Measurements from ENCODE around the gene ZNF574. TPM values are rescaled to one million over a fixed set of nuclear protein-coding genes. Genes with fewer than 3 reads are reported as not detected.

Gene ZNF574
- polyA plus RNA-seq, 3 donors, result 3.3 to 9.6 (median 4.9) TPM

GRCh38 chr19:42124386-42124901 lies 48.5 kb downstream of the ZNF574 start:
- H3K27ac ChIP-seq (ENCODE audit: low read depth in 1 of 2, low read length in 2 of 2), result no peak overlapping the region
- peaks cover 95 to 98% of the 10 kb centered on the region in 2 donors for H3K4me1 ChIP-seq (ENCODE audit: control insufficient read depth in 1 of 2, insufficient read depth in 2 of 2, low read length in 2 of 2)
- intact Hi-C loops (cut with micrococcal nuclease), result loop anchor here in 1 of 2 donors (10.0 kb wide), 1 partner anchor 270 kb away; the partner anchor contains the start of gene CNFN
- H3K36me3 Mint-ChIP-seq, result peaks cover 46 to 83% of the 10 kb centered on the region in 2 donors
- DNase-seq, result no peak
- no peak overlapping the region for H3K27ac Mint-ChIP-seq
- H3K4me3 ChIP-seq (replicated peaks in 1 of 3; ENCODE audit: low read depth in 2 of 3, low read length in 3 of 3), result no peak overlapping the region
- H3K36me3 ChIP-seq (replicated peaks in 1 of 2; ENCODE audit: control insufficient read depth in 1 of 2, insufficient read depth in 2 of 2, low read length in 2 of 2), result peaks cover 4 to 47% of the 10 kb centered on the region in 2 donors
- WGBS (ENCODE audit: insufficient coverage), result 93% methylated on average over 2 of the region's 5 CpGs
- H3K27me3 ChIP-seq (ENCODE audit: control insufficient read depth in 2 of 2, insufficient read depth in 2 of 2, low read length in 2 of 2), result no peaks in the 10 kb centered on the region
- no peak overlapping the region for H2AFZ ChIP-seq (ENCODE audit: insufficient read depth, low read depth, low read length, poor library complexity, severe bottlenecking)
- H4K20me1 ChIP-seq (ENCODE audit: insufficient read depth, low read length), result peaks cover 49% of the 10 kb centered on the region
- TF ChIP-seq CTCF (IDR thresholded peaks at IDR 0.05), result no peak
- no peak overlapping the region for H3K9ac ChIP-seq (ENCODE audit: insufficient read depth, low read length, poor library complexity, severe bottlenecking)
- peaks cover 0 to 5% (median 2%) of the 10 kb centered on the region in 3 donors for H3K27me3 Mint-ChIP-seq (ENCODE audit: low read depth in 3 of 3)
- no peak overlapping the region for H3K4me2 ChIP-seq (replicated peaks; ENCODE audit: extremely low read depth, low read length, poor library complexity, severe bottlenecking)
- H3K9me3 ChIP-seq (replicated peaks in 1 of 2; ENCODE audit: control insufficient read depth in 1 of 2, insufficient read depth in 1 of 2, low read length in 2 of 2), result no peaks in the 10 kb centered on the region
- no peaks in the 10 kb centered on the region for H3K9me3 Mint-ChIP-seq
- H3K4me1 Mint-ChIP-seq, result peaks cover 92% of the 10 kb centered on the region
- H3K79me2 ChIP-seq (ENCODE audit: insufficient read depth, low read length), result peaks cover 76% of the 10 kb centered on the region
- H3K4me3 Mint-ChIP-seq, result no peak overlapping the region

- no peak overlapping the region for H3K4me2 ChIP-seq (replicated peaks; ENCODE audit: extremely low read depth, low read length, poor library complexity, severe bottlenecking)
- H3K4me1 Mint-ChIP-seq, result peaks cover 93% of the 10 kb centered on the region
- peaks cover 0 to 5% (median 2%) of the 10 kb centered on the region in 3 donors for H3K27me3 Mint-ChIP-seq (ENCODE audit: low read depth in 3 of 3)
- H2AFZ ChIP-seq (ENCODE audit: insufficient read depth, low read depth, low read length, poor library complexity, severe bottlenecking), result no peak overlapping the region
- 100% methylated on average over 5 of the region's 6 CpGs for WGBS (ENCODE audit: insufficient coverage)
- no peaks in the 10 kb centered on the region for H3K9me3 Mint-ChIP-seq
- no peaks in the 10 kb centered on the region for H3K27me3 ChIP-seq (ENCODE audit: control insufficient read depth in 2 of 2, insufficient read depth in 2 of 2, low read length in 2 of 2)
- H3K9me3 ChIP-seq (replicated peaks in 1 of 2; ENCODE audit: control insufficient read depth in 1 of 2, insufficient read depth in 1 of 2, low read length in 2 of 2), result no peaks in the 10 kb centered on the region
- H3K4me1 ChIP-seq (ENCODE audit: control insufficient read depth in 1 of 2, insufficient read depth in 2 of 2, low read length in 2 of 2), result peaks cover 98 to 100% of the 10 kb centered on the region in 2 donors
- H3K4me3 ChIP-seq (replicated peaks in 1 of 3; ENCODE audit: low read depth in 2 of 3, low read length in 3 of 3), result no peak overlapping the region
- intact Hi-C loops (cut with micrococcal nuclease), result loop anchor here in 1 of 2 donors (10.0 kb wide), 1 partner anchor 269 kb away; the partner anchor contains the start of gene CNFN
- H3K79me2 ChIP-seq (ENCODE audit: insufficient read depth, low read length), result peaks cover 87% of the 10 kb centered on the region
- H3K27ac ChIP-seq (ENCODE audit: low read depth in 1 of 2, low read length in 2 of 2), result no peak overlapping the region
- H4K20me1 ChIP-seq (ENCODE audit: insufficient read depth, low read length), result peaks cover 59% of the 10 kb centered on the region
- DNase-seq, result no peak
- peak overlapping the region in 5 of 7 donors; percentile 18 to 76 (median 46) for H3K27ac Mint-ChIP-seq
- no peak overlapping the region for H3K4me3 Mint-ChIP-seq
- peaks cover 4 to 38% of the 10 kb centered on the region in 2 donors for H3K36me3 ChIP-seq (replicated peaks in 1 of 2; ENCODE audit: control insufficient read depth in 1 of 2, insufficient read depth in 2 of 2, low read length in 2 of 2)
- no peak overlapping the region for H3K9ac ChIP-seq (ENCODE audit: insufficient read depth, low read length, poor library complexity, severe bottlenecking)
- TF ChIP-seq CTCF (IDR thresholded peaks at IDR 0.05), result no peak
- H3K36me3 Mint-ChIP-seq, result peaks cover 46 to 72% of the 10 kb centered on the region in 2 donors
Measured at GRCh38 chr19:42125536-42125935, 49.6 kb downstream of the ZNF574 start.

Measured in CD14-positive monocyte (primary cell).